Fibroblast of skin of right quadriceps (primary cell): ENCODE measurements around the gene KCNT1.

Experiments used
- DNase-seq: peaks from one replicate; pipeline ENCODE4 v3.0.0-alpha.2; 2013

The KCNT1 gene

GRCh38 chr9:135673941-135674340 lies 28.0 kb upstream of the KCNT1 start:
- no peak for DNase-seq

GRCh38 chr9:135674977-135675376 lies 27.0 kb upstream of the KCNT1 start:
- DNase-seq, result no peak

DNA sequence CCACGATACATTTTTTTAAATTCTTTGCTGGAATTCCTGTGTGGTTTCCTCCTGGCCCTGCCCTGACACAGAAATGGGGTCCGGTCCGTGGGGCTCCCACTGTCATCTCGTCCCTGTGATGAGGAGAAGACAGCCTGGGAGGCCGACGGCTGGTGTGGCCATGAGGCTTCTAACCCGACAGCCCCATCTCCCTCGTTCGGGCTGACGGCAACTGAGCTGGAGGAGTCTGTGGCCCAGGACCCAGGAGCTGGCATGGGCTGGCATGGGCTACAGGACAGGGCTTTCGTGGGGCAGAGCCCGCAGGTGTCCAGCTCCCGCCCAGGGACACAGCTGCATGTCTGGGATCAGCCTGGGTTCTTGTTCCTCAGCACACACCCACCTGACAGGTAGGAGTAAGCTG lies 25.1 kb upstream of the KCNT1 start:
- DNase-seq, result no peak

GRCh38 chr9:135677641-135678168 lies 24.3 kb upstream of the KCNT1 start:
- no peak for DNase-seq

- no peak for DNase-seq
Measured at GRCh38 chr9:135678236-135679017, 23.6 kb upstream of the KCNT1 start.

DNA sequence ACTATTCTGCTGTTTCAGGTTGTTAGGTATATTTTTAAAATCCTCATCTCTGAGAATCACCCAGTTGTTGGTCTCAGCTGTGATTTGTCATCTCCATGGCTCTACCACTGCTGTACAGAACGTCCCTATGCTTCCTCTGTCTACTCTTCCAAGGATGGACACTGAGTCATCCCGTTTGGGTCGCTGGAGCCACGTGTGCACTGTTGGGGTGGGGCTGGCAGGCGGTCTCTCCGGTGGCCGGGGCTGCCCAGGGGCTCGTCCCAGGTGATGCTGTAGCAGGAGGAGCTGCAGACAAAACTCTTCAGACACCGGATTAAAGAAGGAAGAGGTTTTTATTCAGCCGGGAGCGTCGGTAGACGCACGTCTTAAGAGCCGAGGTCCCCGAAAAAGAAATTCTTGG lies 21.9 kb upstream of the KCNT1 start:
- no peak for DNase-seq

GRCh38 chr9:135681161-135681560 lies 20.8 kb upstream of the KCNT1 start:
- no peak for DNase-seq

GRCh38 chr9:135683401-135684034 lies 18.5 kb upstream of the KCNT1 start:
- DNase-seq, result no peak

DNA sequence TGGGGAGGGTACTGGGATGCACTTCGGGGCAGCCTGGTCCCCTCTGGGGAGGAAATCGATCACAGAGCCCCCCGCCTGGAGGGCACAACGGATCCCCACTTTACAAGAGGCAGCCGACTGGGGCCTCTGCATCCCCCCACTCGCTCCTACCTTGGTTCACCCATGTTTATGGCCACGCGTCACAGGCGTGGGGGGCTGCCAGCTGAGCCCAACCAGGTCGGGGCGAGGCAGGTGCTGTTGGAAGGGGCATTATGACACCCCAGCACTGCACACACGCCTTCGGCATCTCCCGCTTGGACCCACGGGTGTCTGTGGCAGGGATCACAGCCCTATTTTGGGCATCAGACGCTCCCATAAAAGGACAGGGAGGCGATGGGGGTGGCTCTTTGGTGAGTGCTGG lies 17.3 kb upstream of the KCNT1 start:
- no peak for DNase-seq

- DNase-seq, result no peak
Measured at GRCh38 chr9:135687216-135687615, 14.8 kb upstream of the KCNT1 start.

- DNase-seq, result no peak
Measured at GRCh38 chr9:135689011-135689410, 13.0 kb upstream of the KCNT1 start.

DNA sequence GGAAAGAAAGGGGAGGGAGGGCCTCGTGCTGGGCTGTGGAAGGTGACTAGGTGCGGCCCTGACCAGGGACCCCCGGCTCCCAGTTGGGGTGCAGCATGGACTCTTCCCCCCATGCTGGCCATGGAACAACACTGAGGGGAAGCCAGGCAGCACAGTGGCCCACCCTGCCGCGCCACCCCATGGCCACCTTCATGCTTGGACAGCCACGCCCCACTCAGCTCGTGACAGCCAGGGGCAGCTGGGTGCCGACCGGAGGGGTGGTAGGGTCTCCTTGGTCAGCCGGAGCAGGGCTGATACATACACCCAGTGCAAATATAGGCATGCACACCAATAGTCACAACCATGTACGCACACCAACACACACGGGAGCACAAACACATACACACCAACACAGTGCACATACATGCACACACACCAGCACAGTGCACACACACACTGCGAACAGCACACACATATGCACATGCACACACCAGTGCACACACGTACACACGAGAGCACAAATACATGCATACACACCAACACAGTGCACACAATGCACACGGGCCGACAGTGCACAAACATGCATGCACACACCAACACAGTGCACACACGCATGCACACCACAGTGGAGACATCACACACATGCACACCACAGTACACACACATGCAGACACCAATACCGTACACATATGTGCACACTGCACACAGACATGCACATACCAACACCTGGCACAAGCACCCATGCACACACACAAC lies 11.0 kb upstream of the KCNT1 start:
- no peak for DNase-seq

DNA sequence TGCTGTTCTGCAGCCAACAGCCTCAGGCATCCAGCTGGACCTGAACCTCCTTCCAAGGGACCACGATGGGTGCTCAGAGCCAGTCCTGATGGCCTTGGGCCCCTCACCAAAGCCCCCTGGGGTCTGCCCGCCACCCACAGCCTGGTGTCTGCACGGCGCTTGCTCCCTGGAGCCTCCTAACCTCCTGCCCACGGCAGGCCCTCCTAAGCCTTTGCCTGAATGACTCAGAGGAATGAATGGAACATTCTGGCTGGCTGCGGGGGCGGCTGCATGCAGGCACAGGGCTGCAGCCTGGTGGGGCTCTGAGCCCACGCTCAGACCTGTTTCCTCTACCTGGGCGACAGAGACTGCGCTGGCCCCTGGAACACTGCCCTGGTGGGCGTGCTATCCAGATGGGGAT lies 9.6 kb upstream of the KCNT1 start:
- DNase-seq, result no peak

GRCh38 chr9:135693265-135693664 lies 8.7 kb upstream of the KCNT1 start:
- DNase-seq, result no peak

GRCh38 chr9:135693771-135694170 lies 8.2 kb upstream of the KCNT1 start:
- no peak for DNase-seq

DNA sequence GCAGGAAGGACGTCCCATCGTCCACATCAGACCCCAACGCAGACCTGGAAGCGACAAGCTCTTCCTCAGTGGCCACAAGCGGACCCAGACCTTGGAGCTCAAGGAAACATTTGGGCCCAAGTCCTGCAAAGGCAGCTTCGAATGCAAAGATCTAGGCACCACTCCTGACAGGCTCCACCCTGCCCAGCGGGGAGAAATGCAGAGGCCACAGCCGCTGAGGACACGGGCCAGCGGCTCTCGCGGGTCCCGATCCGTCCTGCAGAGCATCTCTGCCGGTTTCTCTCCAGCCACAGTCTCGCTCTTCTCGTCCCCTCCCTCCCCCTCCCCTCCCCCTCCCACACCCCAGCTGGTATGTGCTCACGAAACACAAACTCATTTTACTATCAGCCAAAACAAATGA lies 7.6 kb upstream of the KCNT1 start:
- no peak for DNase-seq

- DNase-seq, result no peak
Measured at GRCh38 chr9:135695036-135695435, 6.9 kb upstream of the KCNT1 start.

- DNase-seq, result no peak
Measured at GRCh38 chr9:135695642-135696041, 6.3 kb upstream of the KCNT1 start.

GRCh38 chr9:135696446-135696845 lies 5.5 kb upstream of the KCNT1 start:
- no peak for DNase-seq

DNA sequence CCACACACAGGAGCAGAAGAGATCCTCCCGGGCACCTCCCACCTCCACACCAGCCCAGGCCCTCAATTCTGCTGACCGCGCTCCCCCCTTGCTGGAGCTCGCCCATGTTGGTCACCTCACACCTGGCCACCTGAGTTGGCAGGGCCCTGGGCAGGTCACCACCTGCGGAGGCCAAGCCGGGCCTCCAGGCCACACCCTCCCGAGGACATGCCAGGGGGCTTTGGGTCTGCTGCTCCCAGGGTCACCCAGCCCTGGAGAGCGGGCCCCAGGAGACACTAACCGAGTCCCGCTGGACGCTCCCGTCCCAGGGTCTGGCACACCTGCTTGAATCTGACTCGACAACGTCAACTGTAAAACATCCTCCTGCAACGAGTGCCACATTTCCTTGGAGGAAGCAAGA lies 4.8 kb upstream of the KCNT1 start:
- no peak for DNase-seq

- DNase-seq, result no peak
Measured at GRCh38 chr9:135698236-135698635, 3.7 kb upstream of the KCNT1 start.

GRCh38 chr9:135698767-135699166 lies 3.2 kb upstream of the KCNT1 start:
- no peak for DNase-seq

- no peak for DNase-seq
Measured at GRCh38 chr9:135699440-135699839, 2.5 kb upstream of the KCNT1 start, which contains the start of gene SOHLH1. SOHLH1 (minus strand) TSS chr9:135699481; CDS start chr9:135699467, 14 bp downstream.

GRCh38 chr9:135700525-135700924 lies 1.5 kb upstream of the KCNT1 start:
- no peak for DNase-seq
